Breast epithelium (tissue), 4 donors: ENCODE results near the gene PRKAR1B. TPM values are rescaled to one million over a fixed set of nuclear protein-coding genes. Genes with fewer than 3 reads are reported as not detected.
A peak's percentile ranks its signal among the peaks of the same experiment; 100 is the strongest.

Experiments
- DNase-seq, 2 donors: peaks; one replicate each; pipeline ENCODE4 v3.0.0-alpha.2; 2019; ENCODE audit warnings: low spot score in 2 of 2
- H3K27ac ChIP-seq, 2 donors: fragments of 200-600 bp; sonication (generic) in 1 of 2; one replicate each; pipeline ENCODE4 v1.5.1; 2016 to 2019; ENCODE audit warnings: mild to moderate bottlenecking in 1 of 2
- H3K27me3 ChIP-seq, 2 donors: fragments of 200-600 bp; sonication (generic) in 1 of 2; one replicate each; pipeline versions ENCODE4 v1.5.1 to v1.6.0; 2017 to 2019; ENCODE audit warnings: control low read depth in 1 of 2, mild to moderate bottlenecking in 1 of 2
- H3K36me3 ChIP-seq: fragments of 200-600 bp; one replicate; pipeline ENCODE4 v1.5.1; 2019
- H3K4me1 ChIP-seq, 2 donors: fragments of 200-600 bp; sonication (generic); one replicate each; pipeline ENCODE4 v1.5.1; 2016 to 2019; ENCODE audit warnings: control low read depth in 1 of 2
- H3K4me3 ChIP-seq, 3 donors: fragments of 200-600 bp; sonication (generic); 1 replicate in 2 of 3; 2 replicates in 1 of 3; pipeline ENCODE4 v1.5.1; 2016 to 2019; ENCODE audit warnings: mild to moderate bottlenecking in 3 of 3, moderate library complexity in 2 of 3
- H3K9me3 ChIP-seq, 2 donors: fragments of 200-600 bp; sonication (generic) in 1 of 2; one replicate each; pipeline ENCODE4 v1.5.1; 2016 to 2019; ENCODE audit warnings: control low read depth in 1 of 2
- CTCF ChIP-seq, 3 donors: fragments of 450-650 bp; IDR thresholded peaks; one replicate each; pipeline ENCODE4 v1.5.1; 2016 to 2017; ENCODE audit warnings: antibody characterized with exemption in 3 of 3, mild to moderate bottlenecking in 3 of 3, moderate library complexity in 3 of 3
- POLR2A ChIP-seq: fragments of 450-650 bp; IDR thresholded peaks from one replicate; pipeline ENCODE4 v1.6.1; 2016; ENCODE audit warnings: antibody characterized with exemption, mild to moderate bottlenecking, moderate library complexity
- POLR2AphosphoS5 ChIP-seq, 3 donors: sonication (generic); formaldehyde crosslinking; IDR thresholded peaks; one replicate each; pipeline ENCODE4 v1.6.1; 2017; ENCODE audit warnings: antibody characterized with exemption in 3 of 3
- intact Hi-C: fragments of 100-400 bp; cut with DNase I; formaldehyde crosslinking; loops from one replicate; pipeline ENCODE4 v1.15.1; 2023; ENCODE audit warnings: low total_unique reads
- total RNA-seq, 3 donors: library from RNA; depleted of rRNA; stranded (reverse); fragments of >200 nt; gene quantifications; one replicate each; pipeline ENCODE4 v1.1.0, GENCODE V29; 2016

PRKAR1B gene
- total RNA-seq, 3 donors from 2014 or later: 3.7 to 10.5 (median 7.9) TPM

GRCh38 chr7:676972-677385, 50.1 kb downstream of the PRKAR1B start:
- intact Hi-C loops: loop anchor here (1.0 kb wide), 1 partner anchor 39 kb away; no protein-coding TSS in a partner anchor
- Histone ChIP-seq H3K27me3 (no peaks in the 10 kb centered on the region), H3K4me1 (no peaks in the 10 kb centered on the region), H3K9me3 (no peaks in the 10 kb centered on the region), H3K27ac (no peak overlapping the region), H3K36me3 (no peaks in the 10 kb centered on the region), H3K4me3 (no peak overlapping the region)
- TF ChIP-seq POLR2A (no peak), POLR2AphosphoS5 (IDR thresholded peaks at IDR 0.05) (no peak), CTCF (IDR thresholded peaks at IDR 0.05) (no peak)
- no peak for DNase-seq

DNA sequence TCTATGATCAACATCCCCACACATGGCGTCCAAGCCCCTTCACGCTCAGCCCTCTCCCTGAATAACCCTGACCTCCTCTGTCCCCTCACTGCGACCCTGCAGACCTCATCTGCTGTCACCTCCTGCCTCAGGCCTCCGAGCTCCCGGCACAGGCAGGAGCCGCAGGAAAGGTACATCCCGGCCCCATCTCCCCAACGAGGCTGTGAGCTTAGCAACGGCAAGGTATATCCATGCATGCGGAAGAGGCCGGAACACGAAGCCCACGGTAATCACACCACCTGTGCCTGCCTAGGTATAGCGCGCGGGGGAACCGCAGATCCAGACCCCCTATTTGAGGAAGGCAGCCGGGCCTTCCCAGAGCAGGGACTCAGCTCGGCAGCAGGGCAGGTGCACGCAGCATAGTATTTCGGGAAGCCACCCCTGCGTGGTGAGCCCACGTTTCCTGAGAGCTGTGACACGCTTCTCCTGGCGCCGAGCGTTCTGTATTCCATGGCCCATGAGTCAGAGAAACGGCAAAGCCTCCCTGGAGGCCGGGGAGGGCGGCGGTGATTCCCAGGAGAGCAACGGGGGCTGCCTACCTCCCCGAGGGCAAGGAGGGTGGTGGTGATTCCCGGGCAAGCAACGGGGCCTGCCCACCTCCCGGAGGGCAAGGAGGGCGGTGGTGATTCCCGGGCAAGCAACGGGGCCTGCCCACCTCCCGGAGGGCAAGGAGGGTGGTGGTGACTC, 50.7 kb downstream of the PRKAR1B start:
- TF ChIP-seq POLR2A: no peak
- Histone ChIP-seq H3K9me3 (no peaks in the 10 kb centered on the region), H3K27ac (no peak overlapping the region), H3K4me3 (no peak overlapping the region), H3K36me3 (no peaks in the 10 kb centered on the region), H3K4me1 (no peaks in the 10 kb centered on the region), H3K27me3 (no peaks in the 10 kb centered on the region)
- no peak for DNase-seq
- intact Hi-C loops: no loop called here

DNA sequence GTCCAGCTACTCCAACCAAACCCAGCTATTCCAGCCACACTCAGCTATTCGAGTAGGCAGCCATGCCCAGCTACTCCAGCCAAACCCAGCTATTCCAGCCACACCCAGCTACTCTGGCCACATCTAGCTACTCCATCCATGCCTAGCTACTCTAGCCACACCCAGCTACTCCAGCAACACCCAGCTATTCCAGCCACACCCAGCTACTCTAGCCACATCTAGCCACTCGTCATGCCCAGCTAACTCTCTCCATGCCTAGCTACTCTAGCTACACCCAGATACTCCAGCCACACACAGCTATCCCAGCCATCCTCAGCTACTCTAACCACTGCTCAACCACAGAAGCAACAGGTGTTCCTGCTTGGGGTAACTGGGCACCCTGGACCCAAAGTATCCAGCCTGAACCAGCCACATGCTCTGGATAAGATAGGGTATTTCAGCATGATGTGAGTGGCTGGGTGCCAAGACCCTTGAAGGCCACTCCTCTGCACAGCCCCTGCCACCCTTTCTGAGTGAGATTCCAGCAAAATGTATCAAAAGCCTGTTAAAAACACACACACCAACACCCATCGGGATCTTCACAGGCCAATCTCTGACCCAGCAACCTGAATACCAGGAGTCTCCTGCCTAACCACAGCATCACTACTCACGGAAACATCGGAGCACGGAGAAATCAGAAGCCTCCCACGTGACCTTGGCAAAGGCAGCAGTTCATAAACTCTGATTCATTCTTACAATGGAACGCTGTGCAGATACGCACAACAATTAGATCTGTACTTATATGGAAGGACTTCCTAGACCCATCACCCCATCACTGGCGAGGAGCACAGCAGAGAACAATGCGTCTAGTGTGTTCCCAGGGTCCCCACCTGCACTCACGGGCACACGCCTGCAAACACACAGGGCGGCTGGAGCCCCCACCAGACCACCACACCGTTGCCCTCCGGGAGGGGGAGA, 52.3 kb downstream of the PRKAR1B start:
- H3K9me3 ChIP-seq: no peaks in the 10 kb centered on the region
- peak in 1 of 2 donors; percentile 44 for DNase-seq
- H3K36me3 ChIP-seq: no peaks in the 10 kb centered on the region
- TF ChIP-seq POLR2AphosphoS5 (IDR thresholded peaks at IDR 0.05): no peak
- no peak for TF ChIP-seq CTCF (IDR thresholded peaks at IDR 0.05)
- no peak for TF ChIP-seq POLR2A
- no peak overlapping the region for H3K4me3 ChIP-seq
- no peaks in the 10 kb centered on the region for H3K27me3 ChIP-seq
- no peaks in the 10 kb centered on the region for H3K4me1 ChIP-seq
- intact Hi-C loops: no loop called here
- H3K27ac ChIP-seq: peak overlapping the region in 1 of 2 donors; percentile 33

- Histone ChIP-seq H3K27ac (no peak overlapping the region), H3K9me3 (no peaks in the 10 kb centered on the region), H3K4me1 (no peaks in the 10 kb centered on the region), H3K4me3 (no peak overlapping the region), H3K27me3 (no peaks in the 10 kb centered on the region), H3K36me3 (no peaks in the 10 kb centered on the region)
- intact Hi-C loops: no loop called here
- no peak for TF ChIP-seq POLR2A
- TF ChIP-seq POLR2AphosphoS5 (IDR thresholded peaks at IDR 0.05): no peak
- no peak for TF ChIP-seq CTCF (IDR thresholded peaks at IDR 0.05)
- no peak for DNase-seq
Measured at GRCh38 chr7:673681-674453, 53.2 kb downstream of the PRKAR1B start.

GRCh38 chr7:672891-673290, 54.2 kb downstream of the PRKAR1B start:
- no peak overlapping the region for H3K27ac ChIP-seq
- no peaks in the 10 kb centered on the region for H3K36me3 ChIP-seq
- H3K9me3 ChIP-seq: no peaks in the 10 kb centered on the region
- no peak for TF ChIP-seq CTCF (IDR thresholded peaks at IDR 0.05)
- TF ChIP-seq POLR2A: no peak
- TF ChIP-seq POLR2AphosphoS5 (IDR thresholded peaks at IDR 0.05): no peak
- H3K4me1 ChIP-seq: no peaks in the 10 kb centered on the region
- no peaks in the 10 kb centered on the region for H3K27me3 ChIP-seq
- intact Hi-C loops: no loop called here
- no peak overlapping the region for H3K4me3 ChIP-seq
- no peak for DNase-seq
